Neural cell (in vitro differentiated cells): ENCODE measurements around the gene DGKZ. TPM values are rescaled to one million over a fixed set of nuclear protein-coding genes. Genes with fewer than 3 reads are reported as not detected.
"Not testable (repeated sequence)": the region's sequence is repeated elsewhere in the genome, so short reads cannot be mapped to it uniquely, and the experiment has no call there.

ENCODE experiments used
- H2AFZ ChIP-seq: fragments of 200-600, 300-800 bp; sonication (generic), shearing (Covaris generic); 2 replicates; pipeline ENCODE4 v1.6.0; 2014; ENCODE audit warnings: low read depth, mild to moderate bottlenecking, antibody characterized with exemption, low read length, moderate library complexity
- H3F3A ChIP-seq: fragments of 200-600 bp; shearing (Covaris generic); 2 replicates; pipeline ENCODE4 v1.6.1; 2016; ENCODE audit warnings: mild to moderate bottlenecking, moderate library complexity, mixed read lengths, antibody characterized with exemption, low read length; ENCODE audit not compliant: insufficient read depth, poor library complexity, severe bottlenecking
- H3K27ac ChIP-seq: fragments of 200-600, 300-800 bp; sonication (generic), shearing (Covaris generic); 2 replicates; pipeline ENCODE4 v1.5.1; 2014; ENCODE audit warnings: mild to moderate bottlenecking, low read length, moderate library complexity
- H3K27me3 ChIP-seq: fragments of 300-800, 200-600 bp; sonication (generic), shearing (Covaris generic); 2 replicates; pipeline ENCODE4 v1.6.0; 2014; ENCODE audit warnings: mild to moderate bottlenecking, low read depth, low read length, moderate library complexity; ENCODE audit not compliant: insufficient read depth
- H3K36me3 ChIP-seq: fragments of 300-800, 200-600 bp; sonication (generic), shearing (Covaris generic); 2 replicates; pipeline ENCODE4 v1.5.1; 2014; ENCODE audit warnings: mild to moderate bottlenecking, antibody characterized with exemption, low read length, moderate library complexity; ENCODE audit not compliant: insufficient read depth
- H3K4me2 ChIP-seq: fragments of 300-800, 200-600 bp; sonication (generic), shearing (Covaris generic); 2 replicates; pipeline ENCODE4 v1.6.0; 2014; ENCODE audit warnings: mild to moderate bottlenecking, low read length
- H3K4me3 ChIP-seq: fragments of 300-800, 200-600 bp; sonication (generic), shearing (Covaris generic); 2 replicates; pipeline ENCODE4 v1.5.1; 2014; ENCODE audit warnings: mild to moderate bottlenecking, low read length, moderate library complexity
- H3K79me2 ChIP-seq: fragments of 200-600 bp; shearing (Covaris generic); replicated peaks from 2 replicates; pipeline ENCODE4 v1.6.0; 2014; ENCODE audit warnings: mild to moderate bottlenecking, low read length, moderate library complexity; ENCODE audit not compliant: insufficient read depth
- H3K9ac ChIP-seq: fragments of 300-800, 200-600 bp; sonication (generic), shearing (Covaris generic); 2 replicates; pipeline ENCODE4 v1.6.1; 2016; ENCODE audit warnings: mild to moderate bottlenecking, low read length, mixed read lengths
- H3K9me2 ChIP-seq: fragments of 200-600 bp; shearing (Covaris generic); 2 replicates; pipeline ENCODE4 v1.6.1; 2016; ENCODE audit warnings: mild to moderate bottlenecking, low read length, mixed read lengths; ENCODE audit not compliant: insufficient read depth
- H3K9me3 ChIP-seq: fragments of 200-600, 300-800 bp; sonication (generic), shearing (Covaris generic); 2 replicates; pipeline ENCODE4 v1.6.1; 2016; ENCODE audit warnings: mild to moderate bottlenecking, mixed run types, low read length, moderate library complexity, mixed read lengths
- H4K20me1 ChIP-seq: fragments of 200-600 bp; shearing (Covaris generic); 2 replicates; pipeline ENCODE4 v1.6.1; 2016; ENCODE audit warnings: mild to moderate bottlenecking, mixed run types; ENCODE audit not compliant: insufficient read depth
- EP300 ChIP-seq: fragments of 450-650 bp; conservative IDR thresholded peaks from 2 replicates; pipeline ENCODE4 v1.6.1; 2014; ENCODE audit warnings: antibody characterized with exemption, mild to moderate bottlenecking, moderate library complexity; ENCODE audit not compliant: poor library complexity, severe bottlenecking
- EZH2 ChIP-seq: fragments of 200-600, 300-800 bp; shearing (Covaris generic), sonication (generic); IDR thresholded peaks from 2 replicates; pipeline ENCODE4 v1.6.1; 2014; ENCODE audit warnings: antibody characterized with exemption, low read length, borderline replicate concordance, mild to moderate bottlenecking; ENCODE audit not compliant: insufficient read depth, poor library complexity, severe bottlenecking
- MXI1 ChIP-seq: fragments of 450-650 bp; conservative IDR thresholded peaks from 2 replicates; pipeline ENCODE4 v1.6.1; 2014; ENCODE audit warnings: antibody characterized with exemption, mild to moderate bottlenecking; ENCODE audit not compliant: poor library complexity, severe bottlenecking
- POLR2AphosphoS5 ChIP-seq: IDR thresholded peaks from 2 replicates; pipeline ENCODE4 v1.6.1; 2012
- RAD21 ChIP-seq: fragments of 450-650 bp; conservative IDR thresholded peaks from 2 replicates; pipeline ENCODE4 v1.6.1; 2014; ENCODE audit warnings: antibody characterized with exemption, mild to moderate bottlenecking, moderate library complexity
- SMC3 ChIP-seq: fragments of 450-650 bp; conservative IDR thresholded peaks from 2 replicates; pipeline ENCODE4 v1.6.1; 2014; ENCODE audit warnings: antibody characterized with exemption, mild to moderate bottlenecking, moderate library complexity; ENCODE audit not compliant: poor library complexity
- TAF1 ChIP-seq: IDR thresholded peaks from 2 replicates; pipeline ENCODE4 v1.6.1; 2012; ENCODE audit warnings: low read depth
- polyA plus RNA-seq: library from polyadenylated mRNA; depleted of rRNA; stranded (reverse); fragments of >200 nt; gene quantifications from 2 replicates; pipeline ENCODE4 v1.2.3, GENCODE V29; 2014
- TF ChIP-seq, protein P1 (sequence below): fragments of 450-650 bp; IDR thresholded peaks from 2 replicates; pipeline ENCODE4 v1.5.1; 2014; ENCODE audit warnings: antibody characterized with exemption, mild to moderate bottlenecking, moderate library complexity; ENCODE audit not compliant: poor library complexity, severe bottlenecking
- TF ChIP-seq, protein P2 (sequence below): IDR thresholded peaks from 2 replicates; pipeline ENCODE4 v1.6.1; 2012; ENCODE audit warnings: borderline replicate concordance

Gene DGKZ
- polyA plus RNA-seq, 1 donor from 2014 or later = 55.7 TPM

DNA sequence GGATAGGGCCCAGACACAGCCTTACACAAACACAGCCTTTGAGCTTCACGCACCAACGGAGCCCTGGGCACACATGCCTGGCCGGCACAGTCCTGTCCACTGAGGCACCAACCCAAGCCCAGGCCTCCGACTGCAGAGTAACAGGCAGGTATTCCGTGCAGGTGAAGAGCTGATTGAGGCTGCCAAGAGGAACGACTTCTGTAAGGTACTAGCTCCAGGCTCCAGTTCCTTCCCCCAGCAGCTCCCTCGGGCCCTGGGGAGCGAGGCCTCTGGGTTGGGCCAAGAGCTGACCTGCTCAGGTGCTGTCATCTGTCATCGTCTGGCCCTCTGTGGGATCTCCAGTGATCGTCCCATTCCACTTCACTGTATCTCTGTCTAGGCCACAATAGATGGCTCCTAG, 31.0 kb downstream of the DGKZ start:
- no peaks in the 10 kb centered on the region for H3K9me3 ChIP-seq

DNA sequence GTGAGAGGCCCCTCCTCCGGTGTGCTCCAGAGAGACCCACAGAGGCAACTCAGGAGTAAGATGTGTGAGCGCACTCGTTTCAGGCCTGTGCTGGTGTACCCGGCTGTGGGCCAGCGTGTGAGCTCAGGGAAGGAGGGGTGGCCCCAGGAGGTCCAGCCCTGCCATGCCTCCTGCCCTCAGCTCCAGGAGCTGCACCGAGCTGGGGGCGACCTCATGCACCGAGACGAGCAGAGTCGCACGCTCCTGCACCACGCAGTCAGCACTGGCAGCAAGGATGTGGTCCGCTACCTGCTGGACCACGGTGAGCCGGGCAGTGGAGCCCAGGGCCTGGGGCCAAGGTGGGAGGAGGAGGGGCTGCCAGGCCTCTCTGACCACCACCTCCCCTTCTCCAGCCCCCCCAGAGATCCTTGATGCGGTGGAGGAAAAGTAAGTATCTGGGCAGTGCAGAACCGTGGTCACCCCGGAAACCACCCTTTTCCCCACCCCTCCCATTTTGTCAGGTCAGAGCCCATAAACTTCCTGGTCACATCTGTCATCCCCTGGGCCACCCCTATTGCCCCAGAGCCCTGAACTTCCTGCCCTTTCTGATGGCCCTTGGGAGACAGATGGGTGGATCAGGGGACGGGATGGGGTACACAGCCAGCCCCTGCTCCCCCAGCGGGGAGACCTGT, 31.7 kb downstream of the DGKZ start:
- no peak overlapping the region for H3K27ac ChIP-seq
- H3K27me3 ChIP-seq = no peaks in the 10 kb centered on the region
- H2AFZ ChIP-seq = no peak overlapping the region
- no peaks in the 10 kb centered on the region for H4K20me1 ChIP-seq
- no peak overlapping the region for H3K4me3 ChIP-seq
- no peaks in the 10 kb centered on the region for H3K9me2 ChIP-seq
- TF ChIP-seq SMC3 = no peak
- TF ChIP-seq, protein P1, sequence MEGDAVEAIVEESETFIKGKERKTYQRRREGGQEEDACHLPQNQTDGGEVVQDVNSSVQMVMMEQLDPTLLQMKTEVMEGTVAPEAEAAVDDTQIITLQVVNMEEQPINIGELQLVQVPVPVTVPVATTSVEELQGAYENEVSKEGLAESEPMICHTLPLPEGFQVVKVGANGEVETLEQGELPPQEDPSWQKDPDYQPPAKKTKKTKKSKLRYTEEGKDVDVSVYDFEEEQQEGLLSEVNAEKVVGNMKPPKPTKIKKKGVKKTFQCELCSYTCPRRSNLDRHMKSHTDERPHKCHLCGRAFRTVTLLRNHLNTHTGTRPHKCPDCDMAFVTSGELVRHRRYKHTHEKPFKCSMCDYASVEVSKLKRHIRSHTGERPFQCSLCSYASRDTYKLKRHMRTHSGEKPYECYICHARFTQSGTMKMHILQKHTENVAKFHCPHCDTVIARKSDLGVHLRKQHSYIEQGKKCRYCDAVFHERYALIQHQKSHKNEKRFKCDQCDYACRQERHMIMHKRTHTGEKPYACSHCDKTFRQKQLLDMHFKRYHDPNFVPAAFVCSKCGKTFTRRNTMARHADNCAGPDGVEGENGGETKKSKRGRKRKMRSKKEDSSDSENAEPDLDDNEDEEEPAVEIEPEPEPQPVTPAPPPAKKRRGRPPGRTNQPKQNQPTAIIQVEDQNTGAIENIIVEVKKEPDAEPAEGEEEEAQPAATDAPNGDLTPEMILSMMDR = no peak
- no peak for TF ChIP-seq RAD21
- TF ChIP-seq TAF1 = no peak
- TF ChIP-seq, protein P2, sequence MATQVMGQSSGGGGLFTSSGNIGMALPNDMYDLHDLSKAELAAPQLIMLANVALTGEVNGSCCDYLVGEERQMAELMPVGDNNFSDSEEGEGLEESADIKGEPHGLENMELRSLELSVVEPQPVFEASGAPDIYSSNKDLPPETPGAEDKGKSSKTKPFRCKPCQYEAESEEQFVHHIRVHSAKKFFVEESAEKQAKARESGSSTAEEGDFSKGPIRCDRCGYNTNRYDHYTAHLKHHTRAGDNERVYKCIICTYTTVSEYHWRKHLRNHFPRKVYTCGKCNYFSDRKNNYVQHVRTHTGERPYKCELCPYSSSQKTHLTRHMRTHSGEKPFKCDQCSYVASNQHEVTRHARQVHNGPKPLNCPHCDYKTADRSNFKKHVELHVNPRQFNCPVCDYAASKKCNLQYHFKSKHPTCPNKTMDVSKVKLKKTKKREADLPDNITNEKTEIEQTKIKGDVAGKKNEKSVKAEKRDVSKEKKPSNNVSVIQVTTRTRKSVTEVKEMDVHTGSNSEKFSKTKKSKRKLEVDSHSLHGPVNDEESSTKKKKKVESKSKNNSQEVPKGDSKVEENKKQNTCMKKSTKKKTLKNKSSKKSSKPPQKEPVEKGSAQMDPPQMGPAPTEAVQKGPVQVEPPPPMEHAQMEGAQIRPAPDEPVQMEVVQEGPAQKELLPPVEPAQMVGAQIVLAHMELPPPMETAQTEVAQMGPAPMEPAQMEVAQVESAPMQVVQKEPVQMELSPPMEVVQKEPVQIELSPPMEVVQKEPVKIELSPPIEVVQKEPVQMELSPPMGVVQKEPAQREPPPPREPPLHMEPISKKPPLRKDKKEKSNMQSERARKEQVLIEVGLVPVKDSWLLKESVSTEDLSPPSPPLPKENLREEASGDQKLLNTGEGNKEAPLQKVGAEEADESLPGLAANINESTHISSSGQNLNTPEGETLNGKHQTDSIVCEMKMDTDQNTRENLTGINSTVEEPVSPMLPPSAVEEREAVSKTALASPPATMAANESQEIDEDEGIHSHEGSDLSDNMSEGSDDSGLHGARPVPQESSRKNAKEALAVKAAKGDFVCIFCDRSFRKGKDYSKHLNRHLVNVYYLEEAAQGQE = no peak
- TF ChIP-seq MXI1 = no peak
- no peak for TF ChIP-seq EZH2
- no peak for TF ChIP-seq POLR2AphosphoS5
- no peak for TF ChIP-seq EP300
- no peak overlapping the region for H3K4me2 ChIP-seq
- no peaks in the 10 kb centered on the region for H3K36me3 ChIP-seq
- peaks cover 14% of the 10 kb centered on the region for H3K79me2 ChIP-seq
- H3F3A ChIP-seq = no peaks in the 10 kb centered on the region
- no peaks in the 10 kb centered on the region for H3K9me3 ChIP-seq
- H3K9ac ChIP-seq = no peak overlapping the region

More for the DNA sequence above, 31.0 kb downstream of the DGKZ start:
- no peak overlapping the region for H3K27ac ChIP-seq
- H3K36me3 ChIP-seq = no peaks in the 10 kb centered on the region
- TF ChIP-seq TAF1 = no peak
- TF ChIP-seq, protein P2 = no peak
- TF ChIP-seq EP300 = no peak
- TF ChIP-seq RAD21 = no peak
- TF ChIP-seq EZH2 = no peak
- no peak for TF ChIP-seq MXI1
- H3K4me2 ChIP-seq = no peak overlapping the region
- H3K4me3 ChIP-seq = no peak overlapping the region
- H4K20me1 ChIP-seq = no peaks in the 10 kb centered on the region
- H3F3A ChIP-seq = no peaks in the 10 kb centered on the region
- H3K9ac ChIP-seq = no peak overlapping the region
- H3K79me2 ChIP-seq = peaks cover 10% of the 10 kb centered on the region
- no peaks in the 10 kb centered on the region for H3K9me2 ChIP-seq
- no peaks in the 10 kb centered on the region for H3K27me3 ChIP-seq
- no peak overlapping the region for H2AFZ ChIP-seq

DNA sequence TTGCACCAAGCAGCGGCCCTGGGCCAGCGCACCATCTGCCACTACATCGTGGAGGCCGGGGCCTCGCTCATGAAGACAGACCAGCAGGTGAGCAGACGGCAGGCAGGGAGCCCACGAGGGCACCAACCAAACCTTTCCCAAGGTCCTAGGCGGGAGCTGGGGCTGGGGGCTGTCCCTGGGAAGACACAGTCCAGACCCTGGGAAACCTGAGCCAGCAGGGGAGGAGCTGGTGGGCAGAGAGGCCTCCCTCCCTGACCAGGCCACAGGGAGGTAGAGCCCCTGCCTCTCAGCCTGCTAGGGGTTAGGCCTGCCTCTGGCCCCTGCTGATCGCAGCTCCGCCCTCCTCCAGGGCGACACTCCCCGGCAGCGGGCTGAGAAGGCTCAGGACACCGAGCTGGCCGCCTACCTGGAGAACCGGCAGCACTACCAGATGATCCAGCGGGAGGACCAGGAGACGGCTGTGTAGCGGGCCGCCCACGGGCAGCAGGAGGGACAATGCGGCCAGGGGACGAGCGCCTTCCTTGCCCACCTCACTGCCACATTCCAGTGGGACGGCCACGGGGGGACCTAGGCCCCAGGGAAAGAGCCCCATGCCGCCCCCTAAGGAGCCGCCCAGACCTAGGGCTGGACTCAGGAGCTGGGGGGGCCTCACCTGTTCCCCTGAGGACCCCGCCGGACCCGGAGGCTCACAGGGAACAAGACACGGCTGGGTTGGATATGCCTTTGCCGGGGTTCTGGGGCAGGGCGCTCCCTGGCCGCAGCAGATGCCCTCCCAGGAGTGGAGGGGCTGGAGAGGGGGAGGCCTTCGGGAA, 32.4 kb downstream of the DGKZ start:
- not testable (repeated sequence) for H3K9ac ChIP-seq, H3K27me3 ChIP-seq, H3K4me2 ChIP-seq, H3K36me3 ChIP-seq, H4K20me1 ChIP-seq, H3K9me3 ChIP-seq, H3F3A ChIP-seq, H3K9me2 ChIP-seq, H3K27ac ChIP-seq, H3K4me3 ChIP-seq, H2AFZ ChIP-seq
- H3K79me2 ChIP-seq = peaks cover 14% of the 10 kb centered on the region
